K562 treated with DMSO at 1 percent for 48 hours (cell line): ENCODE measurements around the gene RESF1. TPM values are rescaled to one million over a fixed set of nuclear protein-coding genes. Genes with fewer than 3 reads are reported as not detected.

Experiments
- total RNA-seq: library from RNA; unstranded; fragments of 300-600 nt; gene quantifications from 2 replicates; pipeline ENCODE4 v1.2.3, GENCODE V29; 2022; ENCODE audit warnings: low replicate concordance; ENCODE audit errors: extremely low read depth

Gene RESF1
- total RNA-seq, result not detected in 2 replicates

GRCh38 chr12:31959161-31959700, at the start of gene RESF1:
Gene RESF1 (plus strand): TSS chr12:31959415. CDS start chr12:31980956, 21,541 bp downstream.

Other genes with a start within 250 kb of the RESF1 start
- gene AMN1, start 230.4 kb upstream of the RESF1 start, total RNA-seq, result not detected in 2 replicates
- gene BICD1, start 147.4 kb downstream of the RESF1 start, total RNA-seq, result not detected in 2 replicates